Measurements from ENCODE around the gene KLF15.

Gene KLF15

GRCh38 chr3:126365351-126366277 is 8.4 kb upstream of the KLF15 start:
- H3K4me2 ChIP-seq (ENCODE audit: low read length), result no peak overlapping the region
- H3K9me3 ChIP-seq (ENCODE audit: control insufficient read depth, insufficient read depth, low read length), result no peaks in the 10 kb centered on the region
- no peaks in the 10 kb centered on the region for H3F3A ChIP-seq (ENCODE audit: control insufficient read depth, insufficient read depth)
- no peaks in the 10 kb centered on the region for H3K79me2 ChIP-seq (ENCODE audit: control insufficient read depth, low read length)
- peaks cover 3% of the 10 kb centered on the region; the same call in 1 of the 2 replicates for H3K27me3 ChIP-seq (ENCODE audit: control insufficient read depth, low read length)
- no peaks in the 10 kb centered on the region for H3K36me3 ChIP-seq (ENCODE audit: control insufficient read depth, low read length)
- H4K20me1 ChIP-seq (ENCODE audit: control insufficient read depth, insufficient read depth, low read depth, low read length), result no peaks in the 10 kb centered on the region
- H3K27ac ChIP-seq (ENCODE audit: low read depth, low read length), result no peak overlapping the region
- H3K4me3 ChIP-seq (ENCODE audit: low read length), result no peak overlapping the region
- peaks cover 7% of the 10 kb centered on the region for H3K4me1 ChIP-seq (ENCODE audit: control insufficient read depth, low read length)
- no peak for TF ChIP-seq CTCF (IDR thresholded peaks at IDR 0.05; ENCODE audit: low read depth, low read length, poor library complexity, severe bottlenecking)
- no peak for TF ChIP-seq EZH2phosphoT487 (IDR thresholded peaks at IDR 0.05; ENCODE audit: borderline replicate concordance, low read length)
- H3K9me2 ChIP-seq (replicated peaks; ENCODE audit: control insufficient read depth, low read length), result no peaks in the 10 kb centered on the region

- H3K27ac ChIP-seq (ENCODE audit: low read depth, low read length), result no peak overlapping the region
- H3K36me3 ChIP-seq (ENCODE audit: control insufficient read depth, low read length), result no peaks in the 10 kb centered on the region
Observed at GRCh38 chr3:126364731-126365301, 7.6 kb upstream of the KLF15 start.

GRCh38 chr3:126364130-126364695 is 7.0 kb upstream of the KLF15 start:
- H3K4me2 ChIP-seq (ENCODE audit: low read length), result no peak overlapping the region
- TF ChIP-seq EZH2phosphoT487 (IDR thresholded peaks at IDR 0.05; ENCODE audit: borderline replicate concordance, low read length) (no peak), CTCF (IDR thresholded peaks at IDR 0.05; ENCODE audit: low read depth, low read length, poor library complexity, severe bottlenecking) (no peak)
- H4K20me1 ChIP-seq (ENCODE audit: control insufficient read depth, insufficient read depth, low read depth, low read length), result no peaks in the 10 kb centered on the region
- peaks cover 7% of the 10 kb centered on the region for H3K4me1 ChIP-seq (ENCODE audit: control insufficient read depth, low read length)
- no peaks in the 10 kb centered on the region for H3F3A ChIP-seq (ENCODE audit: control insufficient read depth, insufficient read depth)
- H3K27ac ChIP-seq (ENCODE audit: low read depth, low read length), result no peak overlapping the region
- no peaks in the 10 kb centered on the region for H3K79me2 ChIP-seq (ENCODE audit: control insufficient read depth, low read length)
- H3K27me3 ChIP-seq (ENCODE audit: control insufficient read depth, low read length), result peaks cover 7% of the 10 kb centered on the region; the same call in 1 of the 2 replicates
- no peaks in the 10 kb centered on the region for H3K9me2 ChIP-seq (replicated peaks; ENCODE audit: control insufficient read depth, low read length)
- no peaks in the 10 kb centered on the region for H3K36me3 ChIP-seq (ENCODE audit: control insufficient read depth, low read length)
- no peaks in the 10 kb centered on the region for H3K9me3 ChIP-seq (ENCODE audit: control insufficient read depth, insufficient read depth, low read length)
- H3K4me3 ChIP-seq (ENCODE audit: low read length), result no peak overlapping the region

More at GRCh38 chr3:126364731-126365301, 7.6 kb upstream of the KLF15 start:
- Histone ChIP-seq H3K4me1 (ENCODE audit: control insufficient read depth, low read length) (peaks cover 7% of the 10 kb centered on the region), H3K4me3 (ENCODE audit: low read length) (no peak overlapping the region), H3F3A (ENCODE audit: control insufficient read depth, insufficient read depth) (no peaks in the 10 kb centered on the region), H3K9me2 (replicated peaks; ENCODE audit: control insufficient read depth, low read length) (no peaks in the 10 kb centered on the region), H4K20me1 (ENCODE audit: control insufficient read depth, insufficient read depth, low read depth, low read length) (no peaks in the 10 kb centered on the region), H3K27me3 (ENCODE audit: control insufficient read depth, low read length) (peaks cover 3% of the 10 kb centered on the region; the same call in 1 of the 2 replicates), H3K79me2 (ENCODE audit: control insufficient read depth, low read length) (no peaks in the 10 kb centered on the region), H3K4me2 (ENCODE audit: low read length) (no peak overlapping the region), H3K9me3 (ENCODE audit: control insufficient read depth, insufficient read depth, low read length) (no peaks in the 10 kb centered on the region)
- no peak for TF ChIP-seq EZH2phosphoT487 (IDR thresholded peaks at IDR 0.05; ENCODE audit: borderline replicate concordance, low read length)
- no peak for TF ChIP-seq CTCF (IDR thresholded peaks at IDR 0.05; ENCODE audit: low read depth, low read length, poor library complexity, severe bottlenecking)
